Measurements from ENCODE around the gene ACTR5.

DNA sequence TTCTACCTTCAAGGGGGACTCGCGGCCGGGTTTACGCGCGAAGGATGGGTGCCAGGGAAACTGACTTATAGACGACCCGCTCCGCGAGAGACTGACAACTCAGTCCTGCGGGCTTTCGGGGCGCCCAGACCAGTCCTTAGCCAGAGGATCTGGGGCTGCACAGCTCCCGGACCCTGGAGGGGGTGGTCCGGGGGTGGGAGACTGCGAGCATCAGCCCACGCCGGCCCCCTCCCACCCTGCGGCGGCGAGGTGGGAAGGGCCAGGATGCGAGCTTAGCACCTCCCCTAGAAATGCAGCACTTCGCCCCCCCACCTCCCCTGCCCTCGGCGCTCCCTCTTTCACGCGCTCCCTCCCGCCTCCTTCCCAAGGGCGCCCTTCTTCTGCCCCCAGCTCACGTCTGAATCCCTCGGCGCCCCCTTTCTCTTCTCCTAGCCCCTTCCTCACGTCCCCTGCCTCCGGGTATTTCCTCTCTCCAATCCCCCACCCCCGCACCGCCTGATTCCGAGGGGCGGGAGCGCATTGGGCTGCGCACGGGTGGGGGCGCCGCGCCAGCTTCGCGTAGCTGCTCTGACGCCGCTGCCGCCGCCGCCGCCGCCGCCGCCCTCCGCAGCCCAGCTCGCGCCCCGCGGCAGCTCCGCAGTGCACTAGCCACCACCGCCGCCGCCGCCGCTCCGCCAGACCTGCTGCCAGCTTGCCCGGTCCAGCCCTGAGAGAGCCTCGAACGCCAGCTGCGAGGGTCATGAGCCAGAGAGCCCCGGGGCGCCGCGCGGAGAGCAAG is 24.2 kb upstream of the ACTR5 start, which contains the start of gene SLC32A1:
- TF ChIP-seq, protein P1, sequence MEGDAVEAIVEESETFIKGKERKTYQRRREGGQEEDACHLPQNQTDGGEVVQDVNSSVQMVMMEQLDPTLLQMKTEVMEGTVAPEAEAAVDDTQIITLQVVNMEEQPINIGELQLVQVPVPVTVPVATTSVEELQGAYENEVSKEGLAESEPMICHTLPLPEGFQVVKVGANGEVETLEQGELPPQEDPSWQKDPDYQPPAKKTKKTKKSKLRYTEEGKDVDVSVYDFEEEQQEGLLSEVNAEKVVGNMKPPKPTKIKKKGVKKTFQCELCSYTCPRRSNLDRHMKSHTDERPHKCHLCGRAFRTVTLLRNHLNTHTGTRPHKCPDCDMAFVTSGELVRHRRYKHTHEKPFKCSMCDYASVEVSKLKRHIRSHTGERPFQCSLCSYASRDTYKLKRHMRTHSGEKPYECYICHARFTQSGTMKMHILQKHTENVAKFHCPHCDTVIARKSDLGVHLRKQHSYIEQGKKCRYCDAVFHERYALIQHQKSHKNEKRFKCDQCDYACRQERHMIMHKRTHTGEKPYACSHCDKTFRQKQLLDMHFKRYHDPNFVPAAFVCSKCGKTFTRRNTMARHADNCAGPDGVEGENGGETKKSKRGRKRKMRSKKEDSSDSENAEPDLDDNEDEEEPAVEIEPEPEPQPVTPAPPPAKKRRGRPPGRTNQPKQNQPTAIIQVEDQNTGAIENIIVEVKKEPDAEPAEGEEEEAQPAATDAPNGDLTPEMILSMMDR (conservative IDR thresholded peaks at IDR 0.05; ENCODE audit: low read depth, low read length), result no peak
- TF ChIP-seq EZH2 (IDR thresholded peaks at IDR 0.05; ENCODE audit: low read length, unreplicated experiment), result no peak
